GM20000 (cell line): Measurements from ENCODE around the gene OR4F15.
"Not testable (repeated sequence)": the region's sequence is repeated elsewhere in the genome, so short reads cannot be mapped to it uniquely, and the experiment has no call there.

Experiments
- DNase-seq: peaks from one replicate; pipeline ENCODE4 v3.0.0; 2012; ENCODE audit warnings: low spot score
- CTCF ChIP-seq: IDR thresholded peaks from 2 replicates; pipeline ENCODE4 v1.5.1; 2012; ENCODE audit warnings: mild to moderate bottlenecking, control low read depth; ENCODE audit errors: extremely low read depth, missing control alignments

OR4F15 gene

GRCh38 chr15:101811902-101812301 is at the start of gene OR4F15:
TSS of gene OR4F15 (plus strand) at chr15:101812202. CDS start at chr15:101818187, 5,985 bp downstream.
- TF ChIP-seq CTCF, result no peak
- no peak for DNase-seq

GRCh38 chr15:101764669-101765339 is 47.2 kb upstream of the OR4F15 start:
- DNase-seq, result not testable (repeated sequence)

GRCh38 chr15:101765340-101765671 is 46.7 kb upstream of the OR4F15 start:
- DNase-seq, result not testable (repeated sequence)

GRCh38 chr15:101765772-101766456 is 46.1 kb upstream of the OR4F15 start:
- DNase-seq, result no peak
- TF ChIP-seq CTCF, result no peak

GRCh38 chr15:101767083-101767640 is 44.8 kb upstream of the OR4F15 start:
- not testable (repeated sequence) for DNase-seq

GRCh38 chr15:101772921-101773320 is 39.1 kb upstream of the OR4F15 start:
- no peak for TF ChIP-seq CTCF
- no peak for DNase-seq

GRCh38 chr15:101773496-101774100 is 38.4 kb upstream of the OR4F15 start:
- DNase-seq, result no peak
- no peak for TF ChIP-seq CTCF

GRCh38 chr15:101775136-101775535 is 36.9 kb upstream of the OR4F15 start:
- no peak for TF ChIP-seq CTCF
- DNase-seq, result no peak

- DNase-seq, result not testable (repeated sequence)
Observed at GRCh38 chr15:101778576-101778975, 33.4 kb upstream of the OR4F15 start.

- DNase-seq, result not testable (repeated sequence)
Observed at GRCh38 chr15:101780225-101780624, 31.8 kb upstream of the OR4F15 start.
